NCI-H524 (cell line): Measurements from ENCODE around the gene CNTNAP4.

Source experiments
- DNase-seq, 2 experiments: peaks; one replicate each; lab custom pipeline; 2025; lab: John Stamatoyannopoulos, UW

Gene CNTNAP4

DNA sequence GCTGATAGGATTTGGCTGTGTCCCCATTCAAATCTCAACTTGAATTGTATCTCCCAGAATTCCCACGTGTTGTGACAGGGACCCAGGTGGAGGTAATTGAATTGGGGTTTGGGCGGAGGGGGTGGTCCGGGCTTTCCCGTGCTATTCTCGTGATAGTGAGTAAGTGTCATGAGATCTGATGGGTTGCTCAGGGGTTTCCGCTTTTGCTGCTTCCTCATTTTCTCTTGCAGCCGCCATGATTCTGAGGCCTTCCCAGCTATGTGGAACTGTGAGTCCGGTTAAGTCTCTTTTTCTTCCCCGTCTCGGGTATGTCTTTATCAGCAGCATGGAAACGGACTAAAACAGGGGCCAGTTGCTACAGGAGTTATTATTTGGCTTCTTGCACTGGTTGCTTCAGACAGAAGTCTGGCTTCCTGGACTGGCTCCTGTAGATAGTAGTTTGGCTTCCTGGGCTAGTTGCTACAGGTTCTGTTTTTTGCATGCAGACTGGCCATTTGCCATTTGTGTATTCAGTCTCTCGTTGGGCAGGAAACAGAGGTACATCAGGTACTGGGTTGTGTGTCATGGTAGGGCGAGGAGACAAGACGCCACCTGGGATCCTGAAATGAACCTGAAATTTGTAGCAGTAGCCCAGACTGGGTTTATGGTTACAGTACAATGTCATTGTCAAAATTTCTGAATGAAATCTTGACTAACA lies 32.6 kb downstream of the CNTNAP4 start:
- no peak for DNase-seq

GRCh38 chr16:76311260-76311659 lies 34.1 kb downstream of the CNTNAP4 start:
- DNase-seq = no peak

- DNase-seq = no peak
Measured at GRCh38 chr16:76318565-76318964, 41.4 kb downstream of the CNTNAP4 start.

GRCh38 chr16:76329106-76329505 lies 51.9 kb downstream of the CNTNAP4 start:
- no peak for DNase-seq

- DNase-seq = peak; percentile 3 to 81
Measured at GRCh38 chr16:76335180-76335974, 58.2 kb downstream of the CNTNAP4 start.

DNA sequence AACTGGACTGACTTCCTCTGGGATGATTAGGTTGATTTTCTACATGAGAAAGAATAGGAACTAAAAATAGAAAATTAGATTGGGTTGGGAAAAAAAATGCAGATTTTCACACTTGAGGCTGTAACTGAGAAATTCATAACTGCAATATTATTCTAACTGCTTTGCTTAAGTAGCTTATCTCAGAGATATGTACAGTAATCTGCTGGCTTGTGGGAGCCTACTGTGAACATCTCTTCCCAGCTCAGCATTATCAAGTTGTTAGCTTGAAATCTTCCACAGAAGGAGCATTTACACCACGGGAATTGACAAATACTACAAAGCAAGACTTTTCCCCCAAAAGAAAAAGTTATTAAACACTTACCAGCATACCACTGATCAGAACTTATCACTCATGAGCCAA lies 58.9 kb downstream of the CNTNAP4 start:
- DNase-seq = no peak

DNA sequence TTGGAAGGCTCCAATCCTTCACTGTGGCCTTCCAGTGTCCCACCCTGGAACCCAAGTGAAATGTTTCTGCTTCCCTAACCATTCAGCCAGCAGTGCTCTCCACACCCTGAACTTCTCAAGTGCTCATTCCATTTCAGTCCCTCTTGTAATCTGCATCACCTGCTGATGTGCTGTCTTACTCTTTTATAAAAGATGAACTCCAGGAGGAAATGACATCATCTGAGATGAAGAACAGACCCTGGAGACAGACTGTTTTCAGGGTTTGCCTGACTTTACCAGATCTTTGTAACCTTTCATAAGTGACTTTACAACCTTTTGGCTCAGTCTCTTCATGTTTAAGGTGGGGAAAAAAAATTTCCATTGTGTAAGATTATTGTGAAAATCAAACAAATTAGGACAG lies 61.3 kb downstream of the CNTNAP4 start:
- no peak for DNase-seq

- no peak for DNase-seq
Measured at GRCh38 chr16:76343769-76344168, 66.6 kb downstream of the CNTNAP4 start.

DNA sequence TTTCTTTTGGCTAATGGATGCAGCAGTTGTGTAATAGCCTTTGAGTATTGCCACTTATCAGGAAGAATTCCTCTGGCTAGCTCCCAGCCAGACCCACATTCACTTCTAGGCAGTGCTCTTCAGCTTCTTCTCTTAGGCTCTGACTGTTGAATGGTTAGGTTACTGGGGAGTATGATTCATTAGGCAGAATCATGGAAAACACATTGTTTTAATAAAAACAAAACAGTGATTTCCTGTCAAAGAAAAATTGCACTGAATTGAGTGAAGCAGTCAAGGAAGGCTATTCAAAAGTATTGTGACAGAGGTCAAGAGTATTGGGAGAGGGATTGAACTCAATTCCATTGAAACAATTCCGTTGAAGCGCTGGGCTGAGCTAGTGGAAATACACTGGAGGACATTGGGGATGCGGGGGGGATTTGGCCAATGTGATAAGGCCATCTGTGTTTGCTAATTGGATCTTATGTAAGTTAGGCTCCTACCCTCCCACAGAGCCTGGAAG lies 68.0 kb downstream of the CNTNAP4 start:
- DNase-seq = peak in 1 of 2 experiments; percentile 33

- no peak for DNase-seq
Measured at GRCh38 chr16:76346210-76346609, 69.0 kb downstream of the CNTNAP4 start.

- no peak for DNase-seq
Measured at GRCh38 chr16:76351441-76351840, 74.2 kb downstream of the CNTNAP4 start.

DNA sequence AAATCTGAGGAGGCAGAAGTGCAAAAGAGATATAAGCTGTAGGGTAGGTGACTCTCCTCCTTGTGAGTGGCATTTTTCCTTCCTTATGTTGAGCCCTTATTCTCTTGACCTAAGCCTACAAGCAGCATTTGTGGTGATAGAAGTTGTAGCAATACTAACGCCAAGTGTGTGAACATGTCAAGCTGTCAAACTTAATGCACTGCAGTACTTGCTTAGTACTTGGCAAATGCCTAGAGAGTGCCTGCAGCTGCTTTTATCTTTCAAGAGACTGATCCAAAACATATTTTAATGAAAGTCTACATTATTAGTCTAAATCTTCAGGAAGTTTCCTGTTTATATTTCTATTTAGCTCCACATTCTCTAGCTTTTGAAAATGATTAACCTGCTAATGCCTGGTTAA lies 83.2 kb downstream of the CNTNAP4 start:
- DNase-seq = no peak

GRCh38 chr16:76370344-76370743 lies 93.1 kb downstream of the CNTNAP4 start:
- no peak for DNase-seq

DNA sequence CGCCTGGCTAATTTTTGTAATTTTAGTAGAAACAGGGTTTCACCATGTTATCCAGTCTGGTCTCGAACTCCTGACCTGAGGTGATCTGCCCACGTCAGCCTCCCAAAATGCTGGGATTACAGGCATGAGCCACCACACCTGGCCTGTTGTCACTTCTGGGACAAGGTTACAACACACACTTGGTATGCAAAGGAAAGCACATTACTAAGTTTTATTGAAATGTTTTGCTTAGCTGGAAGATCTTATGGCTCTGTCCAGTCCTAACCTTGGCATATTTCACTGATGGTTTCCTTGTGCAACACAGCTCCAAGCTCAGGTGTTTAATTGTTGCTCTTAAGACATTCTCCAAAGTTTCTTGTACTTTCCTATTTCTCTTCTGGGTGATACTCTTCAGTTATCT lies 94.2 kb downstream of the CNTNAP4 start:
- DNase-seq = no peak

DNA sequence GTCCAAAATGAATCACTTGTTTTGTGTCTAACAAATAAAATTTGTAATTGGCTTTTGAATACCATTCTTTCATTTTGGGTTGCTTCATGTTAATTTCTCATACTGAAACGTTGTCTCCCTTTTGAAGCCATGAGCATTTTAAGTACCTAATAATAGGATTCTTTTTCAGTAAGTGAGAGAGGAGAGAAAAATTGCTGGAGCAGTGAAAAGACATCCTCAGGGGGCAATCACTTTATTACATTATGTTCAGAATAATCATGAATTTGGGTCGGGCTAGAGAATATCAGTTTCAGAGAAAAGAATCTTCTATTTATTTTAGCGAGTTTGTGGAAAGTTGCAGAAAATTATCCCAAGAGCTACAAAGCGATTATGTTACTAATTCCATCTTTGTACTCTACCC lies 96.8 kb downstream of the CNTNAP4 start:
- DNase-seq = no peak

DNA sequence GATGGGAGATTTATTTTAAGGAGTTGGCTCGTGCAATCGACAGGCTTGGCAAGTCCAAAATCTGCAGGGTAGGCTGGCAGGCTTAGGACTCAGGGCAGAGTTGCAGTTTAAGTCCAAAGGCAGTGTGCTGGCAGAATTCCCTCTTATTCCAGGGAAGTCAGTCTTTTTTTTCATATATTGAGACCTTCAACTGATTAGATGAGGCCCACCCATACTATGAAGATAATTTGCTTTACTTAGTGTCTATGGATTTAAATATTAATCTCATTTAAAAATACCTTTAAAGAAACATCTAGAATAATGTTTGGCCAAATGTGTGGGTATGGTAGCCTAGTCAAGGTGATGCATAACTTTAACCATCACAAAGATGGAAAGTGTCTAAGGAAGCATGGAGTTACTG lies 99.8 kb downstream of the CNTNAP4 start:
- DNase-seq = no peak

DNA sequence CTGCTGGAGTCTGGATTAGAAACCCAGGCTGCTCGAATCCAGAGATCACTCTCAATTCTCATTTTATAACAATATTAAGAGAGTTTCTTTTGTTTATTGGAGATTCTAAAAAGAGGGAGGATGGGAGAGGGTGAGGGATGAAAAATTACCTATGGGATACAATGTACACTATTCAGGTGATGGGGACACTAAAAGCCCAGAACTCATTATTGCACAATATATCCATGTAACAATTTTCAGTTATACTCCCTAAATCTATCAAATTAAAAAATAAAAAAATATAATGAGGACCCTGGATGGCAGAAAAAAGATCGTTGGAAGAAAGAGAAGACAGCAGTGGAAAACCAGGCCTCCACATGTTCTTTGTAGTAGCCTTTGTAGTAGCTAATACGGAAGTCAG lies 100.8 kb downstream of the CNTNAP4 start:
- DNase-seq = no peak

GRCh38 chr16:76381096-76381495 lies 103.9 kb downstream of the CNTNAP4 start:
- DNase-seq = no peak

DNA sequence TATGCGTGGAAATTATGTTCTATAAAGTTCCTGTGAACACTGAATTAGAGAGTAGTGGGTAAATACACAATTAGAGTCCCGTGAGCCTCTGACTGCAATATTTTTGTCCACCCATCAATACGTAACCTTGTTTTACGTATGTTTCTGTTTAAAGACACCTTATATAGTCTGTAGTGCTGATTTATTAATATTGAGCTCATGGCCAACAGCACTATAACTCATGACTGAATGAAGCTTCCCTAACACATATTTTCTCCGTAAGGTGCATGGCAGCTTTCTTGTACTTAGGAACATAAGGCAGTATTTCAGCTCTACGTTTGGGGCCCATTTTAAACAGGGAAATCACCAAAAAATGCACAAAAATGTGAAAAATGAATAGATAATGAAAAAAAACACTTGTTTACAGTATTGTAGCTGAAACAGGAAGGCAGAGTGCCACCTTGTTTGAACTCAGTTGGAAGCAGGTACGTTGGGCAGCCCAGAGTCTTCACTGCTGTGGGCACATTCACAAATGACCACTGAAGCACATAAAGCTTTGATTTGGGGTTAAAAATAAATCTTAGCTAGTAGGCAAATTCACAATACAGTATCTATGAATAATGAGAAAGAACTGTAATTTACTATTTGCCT lies 108.5 kb downstream of the CNTNAP4 start:
- DNase-seq = no peak

GRCh38 chr16:76386784-76387183 lies 109.6 kb downstream of the CNTNAP4 start:
- DNase-seq = no peak

DNA sequence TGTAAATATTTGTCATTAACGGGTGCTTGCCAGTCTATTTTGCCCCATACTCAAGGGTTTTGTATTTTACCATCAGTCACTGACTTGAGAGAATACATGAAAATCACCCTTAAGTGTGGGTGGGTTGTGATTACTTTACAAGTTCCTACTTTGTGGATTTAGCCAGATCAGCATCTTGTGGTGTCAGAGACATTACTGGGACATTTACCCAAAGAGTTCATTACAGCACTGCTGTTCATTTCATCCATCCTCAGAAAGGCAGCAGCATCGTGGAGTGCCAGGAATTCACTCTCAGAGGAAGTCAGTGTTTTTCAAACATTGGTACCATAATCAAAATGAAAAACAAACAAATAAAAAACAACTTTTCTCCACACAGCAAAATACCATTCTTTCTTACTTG lies 110.8 kb downstream of the CNTNAP4 start:
- DNase-seq = no peak

DNA sequence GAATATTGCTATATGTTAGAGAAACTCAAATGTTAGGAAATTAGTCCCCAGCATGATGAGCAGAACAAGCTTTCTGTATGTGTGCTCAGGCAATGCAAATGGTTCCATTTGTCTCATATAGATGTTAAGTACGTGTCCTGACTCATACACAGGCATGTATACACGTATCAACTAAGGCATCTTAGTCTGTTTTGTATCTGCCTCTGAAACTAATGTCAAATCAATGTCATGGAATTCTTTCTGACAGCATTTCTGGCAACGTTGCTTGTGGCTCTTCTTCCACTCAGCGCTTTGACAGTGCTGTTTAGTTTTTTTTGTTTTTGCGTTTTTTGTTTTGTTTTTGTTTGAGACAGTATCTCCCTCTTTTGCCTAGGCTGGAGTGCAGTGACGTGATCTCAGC lies 111.9 kb downstream of the CNTNAP4 start:
- no peak for DNase-seq

- no peak for DNase-seq
Measured at GRCh38 chr16:76390476-76390875, 113.3 kb downstream of the CNTNAP4 start.
